HepG2 (cell line): ENCODE data around the gene SLC7A8. TPM values are rescaled to one million over a fixed set of nuclear protein-coding genes. Genes with fewer than 3 reads are reported as not detected.

ENCODE experiments used
- ATAC-seq: fragments of 200-7000 bp; cut with Tn5 transposase; 3 replicates; pipeline ENCODE4 v1.9.1; 2020; ENCODE audit warnings: mild to moderate bottlenecking, moderate library complexity
- BruUV-seq: library from RNA; stranded (reverse); fragments of 400-500 nt; replicated peaks from 2 replicates; lab custom pipeline; 2021; lab: Mats Ljungman, UMichigan
- CTCF ChIA-PET: fragments of 300-600 bp; formaldehyde crosslinking; extraction: SDS; loops from one replicate; lab custom pipeline; 2021; ENCODE audit warnings: low total read pairs, inconsistent platforms, low intra/inter-chr PET ratio; lab: Yijun Ruan, JAX
- POLR2A ChIA-PET: fragments of 350-600 bp; sonication (Branson Sonifier 250); formaldehyde crosslinking; loops from one replicate; lab custom pipeline; 2020; ENCODE audit warnings: antibody characterized with exemption, inconsistent platforms; lab: Yijun Ruan, JAX
- DNase-seq: peaks from one replicate; pipeline ENCODE4 v3.0.0-alpha.2; 2015; ENCODE audit warnings: low spot score
- FAIRE-seq: peaks from 3 replicates; lab custom pipeline; 2011; peaks lifted over from hg19 to GRCh38; lab: Jason Lieb, UNC
- H2AFZ ChIP-seq: one replicate; pipeline ENCODE4 v1.6.1; 2011; ENCODE audit warnings: low read length, inconsistent platforms
- H3K27ac ChIP-seq: fragments of 300-600 bp; 3 replicates; pipeline ENCODE4 v1.8.0; 2011; ENCODE audit warnings: mixed run types, mild to moderate bottlenecking, mixed read lengths, low read length, inconsistent platforms; ENCODE audit not compliant: insufficient read depth; ENCODE audit errors: extremely low read length
- H3K27me3 ChIP-seq, 2 experiments: fragments of 200-600 bp in 1 of 2; 2 replicates in 1 of 2; 3 replicates in 1 of 2; pipeline versions ENCODE4 v1.6.0 to v1.8.0; 2011; ENCODE audit warnings: low read length in 2 of 2, mild to moderate bottlenecking in 2 of 2, moderate library complexity in 2 of 2, inconsistent platforms in 1 of 2; ENCODE audit not compliant: insufficient read depth in 2 of 2, control insufficient read depth in 1 of 2
- H3K36me3 ChIP-seq, 2 experiments: fragments of 200-600 bp in 1 of 2; replicated peaks in 1 of 2; 2 replicates in 1 of 2; 3 replicates in 1 of 2; pipeline versions ENCODE4 v1.5.1 to v1.8.0; 2011; ENCODE audit warnings: low read length in 2 of 2, inconsistent platforms in 1 of 2; ENCODE audit not compliant: insufficient read depth in 2 of 2, control insufficient read depth in 1 of 2
- H3K4me1 ChIP-seq: 2 replicates; pipeline ENCODE4 v1.5.1; 2012; ENCODE audit warnings: low read length, inconsistent platforms; ENCODE audit not compliant: insufficient read depth
- H3K4me2 ChIP-seq: 2 replicates; pipeline ENCODE4 v1.6.0; 2011; ENCODE audit warnings: low read depth, low read length, inconsistent platforms
- H3K4me3 ChIP-seq, 3 experiments: fragments of 200-600 bp in 1 of 3; sonication (generic), shearing (Covaris generic) in 1 of 3; replicated peaks in 1 of 3; 2 replicates each; pipeline ENCODE4 v1.5.1; 2011 to 2016; ENCODE audit warnings: low read length in 3 of 3, inconsistent platforms in 2 of 3, low read depth in 2 of 3, mild to moderate bottlenecking in 2 of 3, control low read depth in 1 of 3, mixed read lengths in 1 of 3; ENCODE audit not compliant: insufficient read depth in 1 of 3
- H3K79me2 ChIP-seq: one replicate; pipeline ENCODE4 v1.6.1; 2011; ENCODE audit warnings: low read length, inconsistent platforms; ENCODE audit not compliant: insufficient read depth
- H3K9ac ChIP-seq: 2 replicates; pipeline ENCODE4 v1.6.0; 2011; ENCODE audit warnings: mild to moderate bottlenecking, low read depth, low read length, inconsistent platforms; ENCODE audit not compliant: insufficient read depth
- H3K9me3 ChIP-seq: 2 replicates; pipeline ENCODE4 v1.5.1; 2012; ENCODE audit warnings: mild to moderate bottlenecking, low read length
- H4K20me1 ChIP-seq: 2 replicates; pipeline ENCODE4 v1.6.0; 2011; ENCODE audit warnings: inconsistent platforms, mild to moderate bottlenecking, low read length, moderate library complexity; ENCODE audit not compliant: insufficient read depth
- AGO2 ChIP-seq: fragments of 200-400 bp; formaldehyde crosslinking; optimal IDR thresholded peaks from 2 replicates; pipeline ENCODE3; 2017; ENCODE audit warnings: mild to moderate bottlenecking, low read depth, low read length, moderate library complexity
- BATF2 ChIP-seq: sonication (generic); formaldehyde crosslinking; IDR thresholded peaks from 2 replicates; pipeline ENCODE4 v1.8.0; 2022; ENCODE audit warnings: mild to moderate bottlenecking, missing genetic modification reagents, moderate library complexity
- CAMTA2 ChIP-seq: sonication (generic); formaldehyde crosslinking; IDR thresholded peaks from 2 replicates; pipeline ENCODE4 v1.4.0; 2020; ENCODE audit warnings: mild to moderate bottlenecking, missing genetic modification reagents, borderline replicate concordance
- DBP ChIP-seq: sonication (generic); formaldehyde crosslinking; IDR thresholded peaks from 2 replicates; pipeline ENCODE4 v1.4.0; 2020; ENCODE audit warnings: missing genetic modification reagents; ENCODE audit errors: not compliant biosample characterization
- DMTF1 ChIP-seq: sonication (generic); formaldehyde crosslinking; IDR thresholded peaks from 2 replicates; pipeline ENCODE4 v1.4.0; 2020; ENCODE audit warnings: mild to moderate bottlenecking, missing genetic modification reagents
- EEA1 ChIP-seq: sonication (generic); formaldehyde crosslinking; IDR thresholded peaks from 2 replicates; pipeline ENCODE4 v1.5.1; 2020; ENCODE audit warnings: mild to moderate bottlenecking, missing genetic modification reagents, borderline replicate concordance
- EZH2 ChIP-seq: conservative IDR thresholded peaks from 2 replicates; pipeline ENCODE4 v1.6.1; 2012; ENCODE audit warnings: mild to moderate bottlenecking, low read depth, low read length, moderate library complexity
- HMGA1 ChIP-seq: sonication (generic); formaldehyde crosslinking; conservative IDR thresholded peaks from 2 replicates; pipeline ENCODE4 v1.4.0; 2020; ENCODE audit warnings: missing genetic modification reagents
- NCOA2 ChIP-seq: sonication (generic); formaldehyde crosslinking; IDR thresholded peaks from 2 replicates; pipeline ENCODE4 v1.8.0; 2022; ENCODE audit warnings: inconsistent platforms
- NPAS2 ChIP-seq: sonication (generic); formaldehyde crosslinking; IDR thresholded peaks from 2 replicates; pipeline ENCODE4 v1.8.0; 2022; ENCODE audit warnings: mild to moderate bottlenecking, missing genetic modification reagents, borderline replicate concordance
- NR2F6 ChIP-seq, 2 experiments: IDR thresholded peaks; 2 replicates each; pipeline ENCODE4 v1.6.1; 2016; ENCODE audit warnings: antibody characterized with exemption in 1 of 2, mild to moderate bottlenecking in 1 of 2
- ZBTB21 ChIP-seq: sonication (generic); formaldehyde crosslinking; IDR thresholded peaks from 2 replicates; pipeline ENCODE4 v1.4.0; 2020; ENCODE audit warnings: missing genetic modification reagents
- ZBTB7A ChIP-seq: sonication (generic); formaldehyde crosslinking; IDR thresholded peaks from 2 replicates; pipeline ENCODE4 v1.8.0; 2022; ENCODE audit warnings: mild to moderate bottlenecking, missing genetic modification reagents
- ZFAT ChIP-seq: sonication (generic); formaldehyde crosslinking; conservative IDR thresholded peaks from 2 replicates; pipeline ENCODE4 v1.8.1; 2023; ENCODE audit warnings: missing genetic modification reagents, inconsistent platforms
- ZKSCAN8 ChIP-seq: IDR thresholded peaks from 2 replicates; pipeline ENCODE4 v1.6.1; 2016; ENCODE audit warnings: borderline replicate concordance, missing genetic modification reagents, missing compliant biosample characterization
- ZNF274 ChIP-seq: sonication (generic); formaldehyde crosslinking; IDR thresholded peaks from 2 replicates; pipeline ENCODE4 v1.5.1; 2020; ENCODE audit warnings: mild to moderate bottlenecking, missing genetic modification reagents
- ZNF343 ChIP-seq: sonication (generic); formaldehyde crosslinking; IDR thresholded peaks from 2 replicates; pipeline ENCODE4 v1.4.0; 2020; ENCODE audit warnings: mild to moderate bottlenecking, missing genetic modification reagents
- ZNF850 ChIP-seq: sonication (generic); formaldehyde crosslinking; conservative IDR thresholded peaks from 2 replicates; pipeline ENCODE4 v1.9.0; 2021; ENCODE audit warnings: mild to moderate bottlenecking, missing genetic modification reagents
- ZSCAN20 ChIP-seq: sonication (generic); formaldehyde crosslinking; IDR thresholded peaks from 2 replicates; pipeline ENCODE4 v1.4.0; 2020; ENCODE audit warnings: missing genetic modification reagents, mild to moderate bottlenecking, borderline replicate concordance
- WGBS: methylation state at CpG from one replicate; pipeline ENCODE4 v1.1.6; 2017; ENCODE audit warnings: low lambda C conversion rate; 5-methylcytosine and 5-hydroxymethylcytosine counted together
- in situ Hi-C: cut with HindIII; loops from 2 replicates; pipeline ENCODE4 v1.10.0; 2017; ENCODE audit warnings: low pct_unique_long_range_greater_than_20kb; ENCODE audit not compliant: extremely low pct_ligation_motif_present
- intact Hi-C: fragments of 100-400 bp; cut with micrococcal nuclease; formaldehyde crosslinking; loops from one replicate; pipeline ENCODE4 v1.10.0; 2022; ENCODE audit not compliant: unreplicated experiment
- polyA plus RNA-seq, 8 experiments: library from polyadenylated mRNA; depleted of rRNA in 3 of 8; stranded (reverse) in 7 of 8; unstranded in 1 of 8; fragments of >200 nt; fragmentation: Illumina TruSeq in 4 of 8; extraction: Trizol in 4 of 8; gene quantifications; 2 replicates each; pipeline versions ENCODE4 v1.2.1 to v1.2.3, GENCODE V29; 2011 to 2016; ENCODE audit warnings: low read depth in 4 of 8, missing spikeins in 1 of 8, mixed read lengths in 1 of 8; ENCODE audit not compliant: insufficient read depth in 1 of 8
- total RNA-seq, 5 experiments: library from RNA; depleted of rRNA; stranded (reverse); fragments of >200 nt; fragmentation: Illumina TruSeq; extraction: Trizol; gene quantifications; 2 replicates each; pipeline ENCODE4 v1.2.3, GENCODE V29; 2016; ENCODE audit warnings: low read depth in 1 of 5

The SLC7A8 gene
- total and polyA plus RNA-seq, 2 of the 13 experiments (the other 11 are each of a cell fraction or from before 2014, with no cell fraction given), result 0.25 TPM; not detected in 1

- H3K79me2 ChIP-seq, result no peaks in the 10 kb centered on the region
- TF ChIP-seq ZNF274 (CRISPR knock-in tag), result no peak
- no peak for TF ChIP-seq ZBTB21 (CRISPR knock-in tag)
- no peak for TF ChIP-seq ZSCAN20 (CRISPR knock-in tag)
- TF ChIP-seq EEA1, result no peak
- no peak for TF ChIP-seq HMGA1 (CRISPR knock-in tag)
- TF ChIP-seq ZNF850 (CRISPR knock-in tag), result no peak
- TF ChIP-seq ZBTB7A (CRISPR knock-in tag), result peak; percentile 24; the same call in 1 of the 2 replicates
- TF ChIP-seq DBP (CRISPR knock-in tag), result no peak
- TF ChIP-seq ZNF343, result no peak
- TF ChIP-seq EZH2, result peak; percentile 33; the same call in 1 of the 2 replicates
- TF ChIP-seq DMTF1 (CRISPR knock-in tag), result no peak
- TF ChIP-seq NPAS2 (CRISPR knock-in tag), result no peak
- TF ChIP-seq BATF2 (CRISPR knock-in tag), result 0 out of 2 replicates have a peak, but pooled peaks have one; percentile 12
- TF ChIP-seq NR2F6 (IDR thresholded peaks at IDR 0.05), result no peak
- TF ChIP-seq NR2F6 (CRISPR knock-in tag; IDR thresholded peaks at IDR 0.05), result no peak
- TF ChIP-seq ZKSCAN8, result no peak
- no peak for TF ChIP-seq CAMTA2 (CRISPR knock-in tag)
- TF ChIP-seq NCOA2 (CRISPR knock-in tag), result no peak
- no peak for TF ChIP-seq AGO2
- no peak for TF ChIP-seq ZFAT (CRISPR knock-in tag)
- CTCF ChIA-PET, result interaction anchor here (1.8 to 9.6 kb wide), 3 partner anchors 10 to 177 kb away, joined by 5 to 493 read pairs (median 12); partner anchors contain the start of gene SLC7A8
- peaks cover 49 to 93% of the 10 kb centered on the region in 2 experiments for H3K27me3 ChIP-seq
- FAIRE-seq (no peak), DNase-seq (no peak), ATAC-seq (no peak)
- WGBS, result 69% methylated on average over 6 of the region's 6 CpGs
- no peak overlapping the region for H2AFZ ChIP-seq
- no peak overlapping the region for H3K27ac ChIP-seq
- no peaks in the 10 kb centered on the region for H3K9me3 ChIP-seq
- POLR2A ChIA-PET, result no interaction called here
- in situ Hi-C loops, result loop anchor here (5.0 kb wide), 1 partner anchor 65 kb away; no protein-coding TSS in a partner anchor
- intact Hi-C loops, result loop anchor here (5.0 kb wide), 2 partner anchors 175 to 260 kb away; no protein-coding TSS in a partner anchor
- peaks cover 22% of the 10 kb centered on the region for H3K4me1 ChIP-seq
- no peaks in the 10 kb centered on the region for H3K36me3 ChIP-seq
- H3K9ac ChIP-seq, result no peak overlapping the region
- H3K4me2 ChIP-seq, result no peak overlapping the region
- BruUV-seq, result no TSS peak
- no peak overlapping the region for H3K4me3 ChIP-seq
- H4K20me1 ChIP-seq, result no peaks in the 10 kb centered on the region
Observed at GRCh38 chr14:23122086-23122485, 61.4 kb downstream of the SLC7A8 start.
